Tibial nerve (tissue), 3 donors: ENCODE measurements around the gene LPA.
"Not testable (repeated sequence)": the region's sequence is repeated elsewhere in the genome, so short reads cannot be mapped to it uniquely, and the experiment has no call there.

Experiments used
- CTCF ChIP-seq, 5 experiments: fragments of 200-600 bp in 3 of 5; fragments of 450-650 bp in 2 of 5; sonication (generic) in 3 of 5; IDR thresholded peaks; one replicate each; pipeline ENCODE4 v1.5.1; 2016 to 2019; ENCODE audit warnings: antibody characterized with exemption in 5 of 5, mild to moderate bottlenecking in 3 of 5, moderate library complexity in 2 of 5
- POLR2A ChIP-seq, 2 donors: fragments of 450-650 bp; IDR thresholded peaks; one replicate each; pipeline ENCODE4 v1.6.1; 2017; ENCODE audit warnings: antibody characterized with exemption in 2 of 2, mild to moderate bottlenecking in 2 of 2, moderate library complexity in 2 of 2

DNA sequence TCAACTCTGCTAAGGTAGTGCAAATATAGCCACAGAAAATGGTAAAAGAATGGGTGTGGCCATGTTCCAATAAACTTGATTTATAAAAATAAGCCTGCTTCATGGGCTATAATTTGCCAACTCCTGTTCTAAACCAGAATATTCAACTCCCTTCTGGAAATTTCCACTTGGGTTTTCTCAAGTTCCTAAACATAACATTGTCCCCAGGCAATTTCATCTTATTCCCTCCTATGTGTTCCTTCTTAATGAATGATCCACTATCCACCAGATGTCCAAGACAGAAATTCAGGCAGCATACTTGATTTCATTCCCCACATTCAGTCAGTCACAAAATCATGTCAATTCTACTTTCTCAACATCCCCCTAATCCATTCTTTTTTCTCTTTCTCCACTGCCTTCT lies 30.9 kb upstream of the LPA start:
- not testable (repeated sequence) for TF ChIP-seq POLR2A, CTCF (IDR thresholded peaks at IDR 0.05)
